Occipital lobe (tissue), 2 donors: ENCODE data around the gene LIPA. TPM values are rescaled to one million over a fixed set of nuclear protein-coding genes. Genes with fewer than 3 reads are reported as not detected.
A peak's percentile ranks its signal among the peaks of the same experiment; 100 is the strongest.

Experiments
- DNase-seq: peaks from one replicate; lab custom pipeline; 2025; lab: John Stamatoyannopoulos, UW
- total RNA-seq: library from RNA; depleted of rRNA; stranded (reverse); fragments of >200 nt; gene quantifications from one replicate; pipeline ENCODE4 v1.2.3, GENCODE V29; 2014

The LIPA gene
- total RNA-seq, 1 donor from 2014 or later: 39.9 TPM

DNA sequence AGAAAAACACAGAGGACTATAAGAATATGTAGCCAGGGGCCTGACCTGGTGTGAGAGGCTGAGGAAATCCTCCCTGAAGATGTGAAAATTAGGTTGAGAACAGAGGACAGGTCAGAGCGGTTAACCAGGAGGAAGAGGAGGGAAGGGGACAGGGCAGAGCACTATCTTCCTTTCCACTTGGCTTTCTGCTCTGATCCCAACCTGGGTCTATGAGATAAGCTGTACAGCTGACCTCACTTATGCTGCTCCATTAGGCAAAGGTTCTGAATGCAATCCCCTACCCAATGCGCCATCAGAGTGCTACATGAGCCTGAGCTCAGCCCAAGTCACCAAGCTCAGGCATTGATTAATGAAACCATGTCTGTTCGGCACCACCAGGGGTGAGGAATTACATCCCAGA is 10.5 kb downstream of the LIPA start:
- no peak for DNase-seq

- DNase-seq: no peak
Measured at GRCh38 chr10:89240519-89240918, 11.1 kb downstream of the LIPA start.

GRCh38 chr10:89238956-89239644 is 12.5 kb downstream of the LIPA start:
- DNase-seq: no peak

DNA sequence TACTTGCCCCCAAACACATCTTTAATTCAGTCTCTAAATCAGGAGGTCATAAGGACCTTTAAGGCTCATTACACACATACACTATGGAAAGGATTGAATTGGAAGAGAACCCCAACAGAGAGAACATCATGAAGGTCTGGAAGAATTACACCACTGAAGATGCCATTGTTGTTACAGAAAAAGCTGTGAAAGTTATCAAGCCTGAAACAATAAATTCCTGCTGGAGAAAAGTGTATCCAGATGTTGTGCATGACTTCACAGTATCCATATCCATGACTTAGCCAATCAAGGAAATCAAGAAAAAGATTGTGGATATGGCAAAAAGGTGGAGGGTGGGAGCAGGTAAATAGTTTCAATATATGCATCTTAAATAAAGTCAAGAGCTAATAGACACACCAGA is 13.7 kb downstream of the LIPA start:
- DNase-seq: no peak

GRCh38 chr10:89236226-89236797 is 15.3 kb downstream of the LIPA start:
- DNase-seq: no peak

GRCh38 chr10:89235073-89235798 is 16.3 kb downstream of the LIPA start:
- peak; percentile 67 for DNase-seq

DNA sequence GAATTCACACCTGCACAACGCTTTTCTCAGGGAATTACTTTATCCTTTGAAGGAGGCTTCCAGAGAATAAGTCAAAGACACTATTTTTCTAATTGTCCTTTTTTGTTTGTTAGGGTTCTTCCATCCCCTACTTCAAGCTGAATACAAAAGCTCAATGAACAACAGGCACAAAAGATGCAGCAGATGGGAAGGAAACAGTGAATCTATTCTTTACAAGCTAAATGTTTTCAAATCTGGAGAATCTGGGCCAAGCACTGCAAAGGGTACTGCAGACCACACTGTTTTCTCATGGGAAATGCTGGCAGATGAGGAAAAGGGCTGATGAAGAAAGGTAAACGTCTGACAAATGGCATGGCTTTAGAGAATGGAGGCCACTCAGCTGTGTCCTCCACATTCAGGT is 18.5 kb downstream of the LIPA start:
- no peak for DNase-seq

GRCh38 chr10:89228962-89229361 is 22.6 kb downstream of the LIPA start:
- no peak for DNase-seq

DNA sequence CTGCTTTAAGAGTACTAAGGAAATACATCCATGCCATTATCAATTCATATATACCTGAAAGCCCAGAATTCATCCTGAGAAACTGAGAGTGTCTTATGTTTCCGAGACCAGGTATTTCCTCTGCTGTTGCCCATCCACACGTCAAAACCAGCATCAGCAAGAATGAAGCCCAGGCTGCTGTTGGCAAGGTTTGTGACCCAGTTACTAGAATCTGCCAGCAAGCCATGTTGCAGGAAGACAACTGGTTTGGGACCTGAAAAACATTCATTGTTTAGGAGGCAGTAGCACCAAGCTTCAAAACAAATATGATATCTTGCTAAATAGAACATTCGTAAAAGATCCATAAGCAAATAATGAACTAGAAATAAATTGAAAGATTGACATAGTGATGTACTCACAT is 23.4 kb downstream of the LIPA start:
- no peak for DNase-seq

- no peak for DNase-seq
Measured at GRCh38 chr10:89226891-89227290, 24.7 kb downstream of the LIPA start.

DNA sequence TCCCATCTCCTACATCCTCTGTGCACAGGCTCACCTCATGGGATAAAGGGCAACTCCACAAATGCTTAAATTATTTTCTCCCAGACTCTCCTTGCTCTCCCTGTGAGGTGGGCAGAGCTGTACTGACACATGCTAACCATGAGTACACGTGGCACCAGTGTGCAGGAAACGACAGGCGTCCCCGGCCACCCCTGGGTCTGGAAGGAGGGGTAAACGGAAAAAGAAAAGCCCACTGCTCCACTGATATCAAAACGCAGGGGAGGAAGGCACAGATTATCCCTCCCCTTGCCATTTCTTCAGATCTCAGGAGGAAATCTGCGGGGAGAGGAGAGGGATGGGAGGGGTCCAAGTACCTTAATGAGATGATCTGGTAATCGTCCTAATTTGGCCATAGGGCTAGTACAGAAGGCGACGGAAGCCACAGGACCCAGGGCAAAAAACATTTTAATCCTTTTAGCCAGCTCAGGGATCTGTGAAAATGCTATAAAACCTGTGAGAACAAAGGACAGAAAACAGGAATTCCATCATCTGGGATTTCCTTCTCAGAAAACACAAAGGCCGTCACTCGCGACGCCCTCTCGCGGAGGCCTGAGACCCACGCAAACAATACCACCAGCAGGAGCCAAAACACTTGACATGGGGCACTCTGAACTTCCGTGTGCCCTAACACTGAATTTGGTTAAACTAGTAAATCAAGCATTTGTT is 26.7 kb downstream of the LIPA start:
- no peak for DNase-seq

GRCh38 chr10:89221919-89222318 is 29.7 kb downstream of the LIPA start:
- no peak for DNase-seq

DNA sequence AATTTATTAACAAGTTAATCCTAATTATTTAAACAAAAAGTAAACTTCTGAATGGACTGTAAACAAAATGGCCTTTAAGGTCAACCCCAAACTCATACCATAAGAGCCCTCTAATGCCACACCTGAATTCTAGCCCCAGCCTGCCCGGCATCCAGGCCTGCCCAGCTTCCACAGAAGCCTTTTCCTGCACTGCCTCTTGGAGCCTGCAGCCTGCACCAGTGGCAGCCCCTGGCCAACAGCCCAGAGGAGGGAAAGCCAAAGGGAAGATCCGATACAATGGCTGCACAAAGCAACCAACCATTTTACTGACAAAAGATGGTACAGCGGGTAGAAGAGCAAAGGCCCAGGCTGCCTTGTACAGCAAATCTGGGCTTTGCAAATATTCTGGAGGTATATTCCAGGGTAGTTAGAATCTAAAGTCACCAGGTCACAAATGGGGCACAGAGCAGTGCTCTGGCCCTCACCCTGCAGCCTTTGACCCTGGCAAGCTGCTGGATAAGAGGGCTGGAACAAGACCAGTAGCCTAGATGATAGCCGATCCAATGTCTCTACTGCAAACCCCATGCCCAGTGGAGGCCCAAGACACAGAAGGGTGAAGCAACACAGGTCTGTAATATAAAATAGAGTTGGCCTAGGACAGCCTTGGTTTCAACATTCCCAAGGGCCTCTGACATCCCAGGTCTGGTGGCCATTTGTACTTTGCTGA is 31.9 kb downstream of the LIPA start:
- no peak for DNase-seq

DNA sequence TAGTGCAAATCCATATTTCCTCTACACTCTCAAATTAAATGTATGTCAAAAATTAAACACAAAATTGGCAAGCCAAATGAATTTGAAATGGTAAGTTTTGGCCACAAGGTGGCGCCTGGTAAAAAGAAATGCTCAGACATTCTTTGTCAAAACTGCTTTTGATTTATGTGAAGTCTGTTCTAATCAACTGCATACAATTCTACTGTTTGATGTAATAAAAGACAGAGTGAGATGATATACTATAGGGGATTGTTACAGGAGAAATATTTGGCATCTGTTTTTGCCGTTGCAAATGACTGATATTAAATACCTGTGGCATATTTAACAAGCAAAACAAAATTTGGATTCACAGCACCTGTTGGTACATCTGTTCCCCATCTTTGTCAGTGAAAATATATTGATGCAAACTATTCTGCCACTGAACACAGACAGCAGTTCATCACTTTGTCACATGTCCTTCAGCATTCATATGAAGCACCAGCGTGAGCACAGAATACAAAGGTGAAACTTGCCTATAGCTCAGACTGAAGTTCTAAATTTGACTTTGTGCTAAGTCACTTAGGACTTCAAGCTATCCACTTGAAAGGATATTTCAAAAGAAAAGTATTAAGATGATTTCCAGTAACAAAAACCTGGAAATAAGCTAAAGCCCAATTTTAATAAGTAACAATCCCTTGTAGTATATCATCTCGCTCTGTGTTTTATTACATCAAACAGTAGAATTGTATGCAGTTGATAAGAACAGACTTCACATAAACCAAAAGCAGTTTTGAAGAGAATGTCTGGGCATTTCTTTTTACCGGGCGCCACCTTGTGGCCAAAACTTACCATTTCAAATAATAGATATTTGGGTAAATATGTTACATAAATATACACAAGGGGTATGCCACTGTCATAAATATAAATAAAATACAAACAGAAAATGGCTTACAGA is 34.3 kb downstream of the LIPA start:
- peak; percentile 15 for DNase-seq

DNA sequence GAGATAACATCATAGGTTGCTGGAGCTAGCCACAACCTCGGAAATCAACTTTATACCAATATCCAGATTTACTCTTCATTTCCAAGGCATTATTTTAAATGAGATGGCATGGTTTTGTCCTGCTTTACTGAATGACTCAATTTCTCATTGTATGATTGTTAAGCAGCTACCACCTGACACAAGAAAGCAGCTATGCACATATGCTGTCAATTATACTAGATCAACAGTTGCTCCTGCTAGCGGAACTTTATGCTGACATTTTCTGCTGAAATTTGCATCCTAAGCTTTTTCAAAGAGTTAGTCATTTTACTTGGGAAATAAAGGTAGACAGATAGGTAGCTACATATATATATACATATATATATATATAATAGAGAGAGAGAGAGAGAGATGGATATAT is 35.5 kb downstream of the LIPA start:
- no peak for DNase-seq

GRCh38 chr10:89215511-89215910 is 36.1 kb downstream of the LIPA start:
- no peak for DNase-seq

GRCh38 chr10:89214566-89215165 is 36.9 kb downstream of the LIPA start:
- no peak for DNase-seq

GRCh38 chr10:89213191-89213808 is 38.3 kb downstream of the LIPA start:
- no peak for DNase-seq

DNA sequence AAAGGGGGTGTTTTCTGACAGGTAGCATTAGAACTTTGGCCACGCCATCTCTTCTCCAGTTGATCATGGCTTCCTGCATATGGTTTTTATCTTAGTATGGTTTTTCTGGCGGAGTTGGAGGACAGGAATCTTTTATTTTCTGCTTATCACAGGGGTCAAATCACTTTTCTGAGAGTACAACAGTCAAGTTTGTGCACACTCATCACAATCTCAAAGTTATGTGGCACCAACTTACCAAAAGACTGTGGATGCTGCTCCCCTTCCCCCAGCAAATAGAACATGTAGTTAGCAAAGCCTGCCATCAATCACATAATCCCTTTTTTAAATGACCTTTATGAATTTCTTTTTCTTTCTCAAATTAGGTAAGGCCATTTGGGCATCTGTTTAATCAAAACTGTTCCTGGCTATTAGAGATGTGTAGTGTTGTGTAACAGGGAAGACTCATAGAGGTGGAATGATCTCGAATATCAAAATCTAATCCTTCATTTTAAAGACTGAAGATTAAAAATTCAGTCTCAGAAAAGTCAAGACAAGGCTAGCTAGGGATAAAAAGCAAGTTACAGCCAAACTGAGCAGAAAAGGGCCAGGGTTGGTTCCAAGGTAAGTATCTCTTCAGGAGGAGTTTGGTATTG is 40.7 kb downstream of the LIPA start:
- DNase-seq: no peak
